Gastrocnemius medialis (tissue), 4 donors: ENCODE measurements around the gene CCDC201. TPM values are rescaled to one million over a fixed set of nuclear protein-coding genes. Genes with fewer than 3 reads are reported as not detected.

Experiments used
- ATAC-seq, 2 donors: fragments of 150-250 bp; one replicate each; pipeline ENCODE4 v1.9.1; 2016
- DNase-seq, 2 donors: peaks; one replicate each; pipeline ENCODE4 v3.0.0-alpha.2; 2019
- H3K27ac ChIP-seq, 4 donors: fragments of 200-600 bp; sonication (generic); 1 replicate in 1 of 4; 2 replicates in 3 of 4; pipeline ENCODE4 v1.5.1; 2016 to 2018; ENCODE audit warnings: mild to moderate bottlenecking in 2 of 4, moderate library complexity in 1 of 4
- H3K27me3 ChIP-seq, 3 donors: fragments of 200-600 bp; sonication (generic) in 2 of 3; 1 replicate in 1 of 3; 2 replicates in 2 of 3; pipeline versions ENCODE4 v1.5.1 to v1.6.0; 2016 to 2019; ENCODE audit warnings: mild to moderate bottlenecking in 1 of 3, moderate library complexity in 1 of 3
- H3K36me3 ChIP-seq, 2 donors: fragments of 200-600 bp; sonication (generic) in 1 of 2; one replicate each; pipeline ENCODE4 v1.5.1; 2017 to 2018
- H3K4me1 ChIP-seq, 2 donors: fragments of 200-600 bp; sonication (generic) in 1 of 2; one replicate each; pipeline ENCODE4 v1.5.1; 2016 to 2017; ENCODE audit warnings: mild to moderate bottlenecking in 2 of 2
- H3K4me3 ChIP-seq, 4 donors: fragments of 200-600 bp; sonication (generic) in 3 of 4; 1 replicate in 1 of 4; 2 replicates in 3 of 4; pipeline ENCODE4 v1.5.1; 2016 to 2019; ENCODE audit warnings: mild to moderate bottlenecking in 2 of 4
- H3K9me3 ChIP-seq, 3 donors: fragments of 200-600 bp; sonication (generic) in 2 of 3; 1 replicate in 1 of 3; 2 replicates in 2 of 3; pipeline ENCODE4 v1.5.1; 2016 to 2019
- CTCF ChIP-seq, 5 experiments: fragments of 450-650 bp in 3 of 5; fragments of 200-600 bp in 2 of 5; sonication (generic) in 2 of 5; IDR thresholded peaks in 4 of 5; conservative IDR thresholded peaks in 1 of 5; 1 replicate in 4 of 5; 2 replicates in 1 of 5; pipeline ENCODE4 v1.5.1; 2016 to 2019; ENCODE audit warnings: antibody characterized with exemption in 5 of 5, mild to moderate bottlenecking in 3 of 5, moderate library complexity in 3 of 5
- POLR2A ChIP-seq, 2 donors: fragments of 450-650 bp; IDR thresholded peaks; one replicate each; pipeline ENCODE4 v1.6.1; 2017; ENCODE audit warnings: antibody characterized with exemption in 2 of 2, mild to moderate bottlenecking in 2 of 2, moderate library complexity in 2 of 2
- in situ Hi-C, 4 donors: fragments of 200-750 bp; cut with MboI; loops; one replicate each; pipeline versions ENCODE4 v1.15.0 to v1.8.0; 2017; ENCODE audit warnings: low sequenced_read_pairs in 4 of 4
- intact Hi-C: fragments of 100-400 bp; cut with DNase I; formaldehyde crosslinking; loops from one replicate; pipeline ENCODE4 v1.15.1; 2023; ENCODE audit warnings: low total_unique reads
- total RNA-seq, 4 donors: library from RNA; depleted of rRNA; stranded (reverse); fragments of >200 nt; gene quantifications; one replicate each; pipeline versions ENCODE4 v1.1.0 to v1.2.3, GENCODE V29; 2016

The CCDC201 gene
- total RNA-seq, 4 donors from 2014 or later: not detected

GRCh38 chr7:45919993-45920459 lies 47.1 kb upstream of the CCDC201 start:
- Histone ChIP-seq H3K4me1 (peaks cover 7 to 31% of the 10 kb centered on the region in 2 donors), H3K27me3 (peaks cover 43 to 50% (median 45%) of the 10 kb centered on the region in 3 donors), H3K9me3 (no peaks in the 10 kb centered on the region), H3K27ac (no peak overlapping the region), H3K4me3 (peak overlapping the region; percentile 47 to 64 (median 54)), H3K36me3 (peaks cover 0 to 13% of the 10 kb centered on the region in 2 donors)
- intact Hi-C loops (loop anchor here (5.0 to 10.0 kb wide), 4 partner anchors 435 to 1317 kb away; no protein-coding TSS in a partner anchor), in situ Hi-C loops (loop anchor here (5.0 to 10.0 kb wide), 9 partner anchors 435 to 1337 kb away; no protein-coding TSS in a partner anchor)
- DNase-seq: no peak
- TF ChIP-seq CTCF (IDR thresholded peaks at IDR 0.05 in 4 of 5, conservative IDR thresholded peaks at IDR 0.05 in 1 of 5) (no peak), POLR2A (IDR thresholded peaks at IDR 0.05) (no peak)
- no peak for ATAC-seq

- ATAC-seq (no peak), DNase-seq (no peak)
- no peak for TF ChIP-seq POLR2A (IDR thresholded peaks at IDR 0.05)
- no peak for TF ChIP-seq CTCF (IDR thresholded peaks at IDR 0.05 in 4 of 5, conservative IDR thresholded peaks at IDR 0.05 in 1 of 5)
- H3K36me3 ChIP-seq: peaks cover 0 to 13% of the 10 kb centered on the region in 2 donors
- H3K27ac ChIP-seq: no peak overlapping the region
- peak overlapping the region; percentile 47 to 64 (median 54) for H3K4me3 ChIP-seq
- in situ Hi-C loops (loop anchor here (5.0 to 10.0 kb wide), 5 partner anchors 1175 to 1338 kb away; no protein-coding TSS in a partner anchor), intact Hi-C loops (loop anchor here (5.0 kb wide), 1 partner anchor 1318 kb away; no protein-coding TSS in a partner anchor)
- H3K4me1 ChIP-seq: peaks cover 7 to 31% of the 10 kb centered on the region in 2 donors
- peaks cover 43 to 50% (median 45%) of the 10 kb centered on the region in 3 donors for H3K27me3 ChIP-seq
- H3K9me3 ChIP-seq: no peaks in the 10 kb centered on the region
These were observed 46.4 kb upstream of the CCDC201 start for GRCh38 chr7:45919231-45919784.

GRCh38 chr7:45918556-45918955 lies 45.7 kb upstream of the CCDC201 start:
- Histone ChIP-seq H3K4me1 (peaks cover 7 to 31% of the 10 kb centered on the region in 2 donors), H3K9me3 (no peaks in the 10 kb centered on the region), H3K27ac (no peak overlapping the region), H3K27me3 (peaks cover 42 to 48% (median 45%) of the 10 kb centered on the region in 3 donors), H3K36me3 (peaks cover 0 to 13% of the 10 kb centered on the region in 2 donors), H3K4me3 (peak overlapping the region; percentile 27 to 55 (median 50))
- ATAC-seq (no peak), DNase-seq (no peak)
- TF ChIP-seq CTCF (IDR thresholded peaks at IDR 0.05 in 4 of 5, conservative IDR thresholded peaks at IDR 0.05 in 1 of 5) (no peak), POLR2A (IDR thresholded peaks at IDR 0.05) (no peak)
- in situ Hi-C loops: loop anchor here (5.0 to 10.0 kb wide), 5 partner anchors 1176 to 1339 kb away; no protein-coding TSS in a partner anchor
- intact Hi-C loops: loop anchor here (5.0 kb wide), 1 partner anchor 1319 kb away; no protein-coding TSS in a partner anchor

- peaks cover 36 to 42% (median 41%) of the 10 kb centered on the region in 3 donors for H3K27me3 ChIP-seq
- H3K9me3 ChIP-seq: no peaks in the 10 kb centered on the region
- in situ Hi-C loops: loop anchor here (5.0 to 10.0 kb wide), 5 partner anchors 1177 to 1340 kb away; no protein-coding TSS in a partner anchor
- no peak overlapping the region for H3K27ac ChIP-seq
- TF ChIP-seq CTCF (IDR thresholded peaks at IDR 0.05 in 4 of 5, conservative IDR thresholded peaks at IDR 0.05 in 1 of 5) (peak; percentile 75 to 95 (median 85)), POLR2A (IDR thresholded peaks at IDR 0.05) (no peak)
- peak; percentile 46 to 54 for DNase-seq
- intact Hi-C loops: loop anchor here (5.0 kb wide), 1 partner anchor 1320 kb away; no protein-coding TSS in a partner anchor
- peak overlapping the region; percentile 27 to 55 (median 50) for H3K4me3 ChIP-seq
- H3K4me1 ChIP-seq: peaks cover 7 to 26% of the 10 kb centered on the region in 2 donors
- peaks cover 0 to 13% of the 10 kb centered on the region in 2 donors for H3K36me3 ChIP-seq
- peak; percentile 56 to 73 for ATAC-seq
These were observed 44.8 kb upstream of the CCDC201 start for GRCh38 chr7:45917658-45918057.
